GM21723 (cell line): ENCODE data around the gene SLC25A36.

Source experiments
- ATAC-seq: cut with Tn5 transposase; IDR thresholded peaks from one replicate; pipeline ENCODE4 v1.9.1; 2021; ENCODE audit warnings: mild to moderate bottlenecking, moderate library complexity; ENCODE audit not compliant: unreplicated experiment

The SLC25A36 gene, protein sequence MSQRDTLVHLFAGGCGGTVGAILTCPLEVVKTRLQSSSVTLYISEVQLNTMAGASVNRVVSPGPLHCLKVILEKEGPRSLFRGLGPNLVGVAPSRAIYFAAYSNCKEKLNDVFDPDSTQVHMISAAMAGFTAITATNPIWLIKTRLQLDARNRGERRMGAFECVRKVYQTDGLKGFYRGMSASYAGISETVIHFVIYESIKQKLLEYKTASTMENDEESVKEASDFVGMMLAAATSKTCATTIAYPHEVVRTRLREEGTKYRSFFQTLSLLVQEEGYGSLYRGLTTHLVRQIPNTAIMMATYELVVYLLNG

GRCh38 chr3:140941434-140942220, at the start of gene SLC25A36:
SLC25A36 (plus strand) TSS chr3:140941836; CDS start chr3:140942055, 219 bp downstream.
- ATAC-seq = peak; percentile 98

GRCh38 chr3:140896997-140897396, 44.6 kb upstream of the SLC25A36 start:
- ATAC-seq = no peak

GRCh38 chr3:140898340-140899180, 43.1 kb upstream of the SLC25A36 start:
- no peak for ATAC-seq

DNA sequence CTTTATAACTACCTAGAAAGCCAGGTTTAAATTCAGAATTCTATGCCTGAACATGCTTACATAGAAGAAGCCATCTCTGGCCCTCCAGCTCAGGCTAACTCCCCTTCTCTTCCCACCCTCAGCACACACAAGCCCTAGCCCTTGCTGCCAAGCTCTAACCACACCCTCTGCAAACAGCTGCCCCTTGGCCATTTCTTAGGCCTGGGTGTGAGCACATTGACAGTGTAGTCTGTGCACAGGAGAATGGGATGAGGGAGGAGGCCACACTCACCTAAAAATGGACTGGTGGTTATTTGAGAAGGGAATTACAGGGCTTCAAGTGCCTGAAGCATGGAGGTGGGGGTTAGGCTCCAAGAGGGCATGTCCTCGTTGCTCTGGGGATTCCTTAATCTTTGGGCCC, 42.3 kb upstream of the SLC25A36 start:
- no peak for ATAC-seq

DNA sequence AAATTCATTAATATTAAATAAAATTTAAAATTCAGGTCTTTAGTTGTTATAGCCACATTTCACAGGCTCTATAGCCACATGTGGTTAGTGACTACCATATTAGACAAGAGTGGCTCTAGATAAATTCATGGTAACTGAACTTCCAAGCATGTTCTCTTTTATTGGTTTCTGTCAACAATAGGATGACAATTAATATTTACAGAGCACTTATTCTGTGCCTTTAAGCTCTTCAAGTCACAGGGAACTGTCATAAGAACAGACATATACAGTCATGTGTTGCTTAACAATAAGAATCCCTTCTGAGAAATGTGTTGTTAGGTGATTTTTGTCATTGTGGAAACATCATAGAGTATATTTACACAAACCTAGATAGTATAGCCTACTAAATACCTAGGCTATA, 38.8 kb upstream of the SLC25A36 start:
- no peak for ATAC-seq

- no peak for ATAC-seq
Measured at GRCh38 chr3:140903196-140903595, 38.4 kb upstream of the SLC25A36 start.

DNA sequence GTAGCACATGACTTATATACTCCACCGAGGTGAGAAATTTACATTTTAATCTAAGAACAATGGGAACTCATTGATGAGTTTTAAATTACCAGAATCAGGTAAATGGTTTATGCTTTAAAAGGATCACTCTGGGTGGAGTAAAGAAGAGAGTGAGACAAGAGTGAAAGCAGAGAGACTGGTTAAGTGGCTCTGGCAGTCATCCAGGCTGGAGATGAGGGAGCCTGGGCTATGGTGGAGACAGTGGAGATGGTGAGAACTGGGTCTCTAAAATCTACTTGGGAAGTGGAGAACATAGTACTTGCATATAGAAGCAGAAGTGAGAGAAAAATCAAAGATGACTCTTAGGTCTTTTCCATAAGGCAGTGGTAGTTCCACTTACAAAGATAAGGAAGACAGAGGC, 37.1 kb upstream of the SLC25A36 start:
- no peak for ATAC-seq

GRCh38 chr3:140905559-140905958, 36.1 kb upstream of the SLC25A36 start:
- no peak for ATAC-seq

DNA sequence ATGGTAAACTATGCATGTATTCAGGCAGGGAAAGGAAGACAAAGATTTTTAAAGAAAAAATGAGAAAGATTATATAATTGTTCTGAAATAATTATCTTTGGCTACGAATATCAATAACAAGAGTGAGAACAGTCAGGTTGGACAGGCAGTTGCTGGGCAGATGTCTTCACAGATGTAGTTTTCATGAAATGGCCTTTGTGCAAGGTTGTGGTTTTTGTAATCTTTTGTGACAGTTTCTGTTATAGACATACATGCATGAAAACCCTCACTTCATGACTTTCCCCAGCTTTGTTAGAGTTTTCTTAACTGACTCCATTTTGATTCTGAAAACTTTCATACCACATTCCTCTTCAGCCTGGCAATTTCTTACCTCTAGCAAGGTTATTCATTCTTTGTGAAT, 34.9 kb upstream of the SLC25A36 start:
- ATAC-seq = no peak

DNA sequence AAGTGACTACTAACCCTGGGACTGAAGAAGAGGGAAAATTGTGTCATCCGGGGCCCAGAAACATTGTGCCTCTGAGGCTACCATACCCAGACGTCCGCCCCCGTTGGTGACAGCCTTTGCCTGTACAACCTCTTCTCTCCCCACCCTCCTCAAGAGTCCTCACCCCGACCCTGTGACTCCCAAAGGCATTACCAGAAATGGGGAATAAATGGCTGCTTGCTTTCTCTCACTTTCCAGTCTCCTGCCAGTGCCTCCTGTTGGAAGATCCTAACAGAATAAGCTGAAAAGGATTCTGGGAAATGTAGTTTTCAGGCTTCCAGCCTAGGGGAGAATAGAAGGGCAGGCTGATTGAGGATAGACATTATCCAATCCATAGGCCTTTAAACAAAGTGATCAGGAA, 30.8 kb upstream of the SLC25A36 start:
- no peak for ATAC-seq

DNA sequence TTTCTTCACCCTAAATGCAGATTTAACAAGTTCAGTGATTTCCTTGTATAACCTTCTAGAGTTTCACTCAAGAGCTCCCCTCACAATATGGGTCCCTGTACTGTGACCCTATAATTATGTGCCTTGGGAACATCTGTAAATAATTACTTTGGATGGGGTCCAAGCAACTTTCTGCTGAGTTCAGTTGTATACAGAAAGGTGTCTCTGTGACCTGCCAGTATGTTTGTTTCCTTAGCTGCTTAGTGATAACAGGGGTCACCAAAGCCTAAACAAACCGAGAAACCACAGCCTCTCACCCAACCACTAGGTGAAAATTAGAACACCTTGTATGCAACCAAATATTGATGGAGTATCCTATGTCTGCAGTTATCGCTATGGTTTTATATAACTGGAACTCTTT, 29.8 kb upstream of the SLC25A36 start:
- ATAC-seq = no peak

GRCh38 chr3:140913728-140914127, 27.9 kb upstream of the SLC25A36 start:
- no peak for ATAC-seq

DNA sequence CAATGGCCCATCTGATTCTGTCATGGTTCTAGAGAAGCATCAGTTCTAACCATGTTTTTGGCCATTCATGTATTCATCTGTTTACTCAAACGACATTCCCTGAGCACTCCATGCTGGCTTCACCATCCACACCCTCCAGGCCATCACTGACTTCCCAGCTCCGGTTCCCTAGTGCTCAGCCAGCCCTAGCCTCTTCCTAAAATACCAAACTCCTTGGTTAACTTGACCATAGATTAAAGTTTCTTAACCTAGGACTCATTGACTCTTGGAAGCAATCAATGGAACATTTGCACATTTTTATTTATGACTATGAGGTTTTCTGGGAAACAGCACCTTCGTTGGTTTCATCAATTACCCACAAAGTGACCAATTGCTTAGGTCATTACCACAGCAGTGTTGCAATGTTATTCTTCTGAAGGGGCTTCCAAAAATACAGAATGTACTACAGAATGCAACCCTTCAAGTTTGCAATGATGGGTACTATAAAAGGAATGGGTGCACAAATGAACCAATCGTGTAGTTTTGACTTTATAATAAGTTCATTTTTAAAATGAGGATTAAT, 27.2 kb upstream of the SLC25A36 start:
- no peak for ATAC-seq

DNA sequence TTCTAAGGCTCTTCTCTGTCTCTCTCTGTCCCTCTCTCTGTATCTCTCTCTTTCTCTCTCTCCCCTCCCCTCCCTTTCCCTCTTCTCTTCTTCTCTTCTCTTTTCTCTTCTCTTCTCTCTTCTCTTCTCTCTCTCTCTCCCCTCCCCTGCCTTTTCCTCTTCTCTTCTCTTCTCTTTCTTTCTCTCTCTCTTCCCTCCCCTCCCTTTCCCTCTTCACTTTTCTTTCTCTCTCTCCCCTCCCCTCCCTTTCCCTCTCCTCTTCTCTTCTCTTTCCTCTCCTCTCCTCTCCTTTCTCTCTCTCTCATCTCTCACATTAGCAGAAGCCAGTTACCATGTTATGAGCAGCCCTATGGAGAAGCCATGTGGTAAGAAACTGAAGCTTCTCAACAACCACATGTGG, 25.0 kb upstream of the SLC25A36 start:
- ATAC-seq = no peak

DNA sequence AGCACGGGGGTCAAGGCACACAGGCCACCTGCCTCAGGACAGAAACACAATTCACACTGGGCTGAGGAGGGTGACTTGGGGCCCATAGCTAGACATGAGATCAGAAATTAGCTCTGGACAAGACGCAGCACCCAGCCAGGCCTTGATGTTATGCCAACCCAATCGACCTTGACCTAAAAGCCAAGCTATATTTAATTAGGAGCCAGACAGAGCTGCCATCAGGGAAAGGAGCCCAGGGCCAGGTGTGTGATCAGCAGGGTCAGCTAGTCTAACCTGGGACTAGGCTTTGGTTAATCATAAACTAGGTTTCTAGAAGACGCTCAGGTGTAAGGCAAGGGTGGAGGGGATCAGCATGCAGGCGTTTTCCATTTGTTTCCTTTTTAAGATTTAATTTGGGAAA, 23.9 kb upstream of the SLC25A36 start:
- ATAC-seq = no peak

- ATAC-seq = no peak
Measured at GRCh38 chr3:140920029-140920428, 21.6 kb upstream of the SLC25A36 start.

DNA sequence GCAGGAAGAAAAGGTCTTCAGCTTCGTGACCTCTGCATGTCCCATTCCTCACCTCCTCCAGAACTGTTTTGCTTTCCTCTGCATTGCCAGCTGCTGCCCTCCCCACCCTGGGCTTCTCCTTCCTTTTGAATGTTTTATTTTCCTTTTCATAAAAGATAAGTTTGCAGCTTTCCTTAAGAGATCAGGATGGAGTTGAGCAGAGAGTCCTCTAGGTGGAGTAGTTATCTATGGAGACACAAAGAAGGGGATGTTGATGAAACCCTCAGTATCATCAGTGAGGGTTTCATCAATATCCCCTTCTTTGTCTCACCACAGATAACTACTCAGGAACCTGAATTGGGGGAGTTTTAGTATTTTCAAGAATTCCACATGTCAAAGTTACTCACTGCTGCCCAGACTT, 19.0 kb upstream of the SLC25A36 start:
- no peak for ATAC-seq

- no peak for ATAC-seq
Measured at GRCh38 chr3:140924097-140924873, 17.4 kb upstream of the SLC25A36 start.

- no peak for ATAC-seq
Measured at GRCh38 chr3:140927279-140928069, 14.2 kb upstream of the SLC25A36 start.

- ATAC-seq = no peak
Measured at GRCh38 chr3:140929446-140929845, 12.2 kb upstream of the SLC25A36 start.
